ENCODE results near the gene PDZD2.
"Not testable (repeated sequence)": the region's sequence is repeated elsewhere in the genome, so short reads cannot be mapped to it uniquely, and the experiment has no call there.

Gene PDZD2

DNA sequence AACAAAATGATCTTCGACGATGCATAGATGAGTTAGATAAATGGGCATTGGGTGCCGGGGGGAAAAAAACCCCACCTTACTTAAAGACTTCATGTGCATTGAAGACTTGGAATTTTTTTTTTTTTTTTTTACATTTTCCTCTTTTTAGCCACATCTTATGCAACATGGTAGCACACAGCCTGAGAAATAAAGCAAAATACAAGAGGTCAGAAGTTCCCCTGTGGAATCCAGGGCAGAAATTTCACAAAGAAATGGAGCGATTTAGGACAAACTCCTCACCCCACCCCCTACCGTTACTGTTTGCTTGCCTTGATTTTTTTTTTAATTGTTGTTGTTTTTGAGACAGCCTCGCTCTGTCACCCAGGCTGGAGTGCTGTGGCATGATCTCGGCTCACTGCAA lies 382.0 kb downstream of the PDZD2 start:
- no peak for DNase-seq

DNA sequence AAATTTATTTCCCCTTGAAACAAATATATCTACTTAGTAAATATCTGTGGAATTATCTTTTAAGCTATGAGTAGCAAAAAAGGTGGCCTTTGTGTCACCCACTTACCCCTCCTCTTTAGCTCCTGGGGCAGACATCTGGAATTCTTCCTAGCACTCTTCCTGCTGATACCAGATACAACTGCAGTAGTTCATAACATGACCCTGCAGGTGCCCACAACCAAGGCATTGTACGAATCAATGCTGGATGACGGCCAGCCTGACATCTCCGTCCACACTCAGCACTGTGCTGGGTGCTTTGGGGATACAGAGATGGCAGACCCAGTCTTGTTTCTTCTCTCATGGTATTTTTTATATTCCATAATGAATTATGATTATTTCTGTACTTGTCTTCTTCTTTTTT lies 382.8 kb downstream of the PDZD2 start:
- DNase-seq: no peak

DNA sequence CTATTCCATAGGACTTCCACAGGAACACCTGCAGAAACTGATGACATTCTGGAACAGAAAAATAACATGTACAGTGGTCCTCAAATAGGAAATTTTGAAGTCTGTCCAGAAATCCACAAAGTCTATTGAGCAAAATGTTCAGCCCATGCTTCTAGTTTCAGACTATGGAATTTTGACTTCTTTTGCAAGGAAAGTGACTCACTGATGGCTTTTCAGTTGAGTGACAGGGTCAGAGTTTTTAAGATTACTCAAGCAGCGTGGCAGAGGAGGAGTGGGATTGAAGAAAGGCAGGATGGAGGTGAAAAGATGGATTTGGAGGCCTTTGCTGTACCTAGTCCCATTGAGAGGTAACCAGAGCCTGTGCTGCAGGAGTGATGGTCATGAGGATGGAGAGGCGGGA lies 383.7 kb downstream of the PDZD2 start:
- peak; percentile 53 for DNase-seq

DNA sequence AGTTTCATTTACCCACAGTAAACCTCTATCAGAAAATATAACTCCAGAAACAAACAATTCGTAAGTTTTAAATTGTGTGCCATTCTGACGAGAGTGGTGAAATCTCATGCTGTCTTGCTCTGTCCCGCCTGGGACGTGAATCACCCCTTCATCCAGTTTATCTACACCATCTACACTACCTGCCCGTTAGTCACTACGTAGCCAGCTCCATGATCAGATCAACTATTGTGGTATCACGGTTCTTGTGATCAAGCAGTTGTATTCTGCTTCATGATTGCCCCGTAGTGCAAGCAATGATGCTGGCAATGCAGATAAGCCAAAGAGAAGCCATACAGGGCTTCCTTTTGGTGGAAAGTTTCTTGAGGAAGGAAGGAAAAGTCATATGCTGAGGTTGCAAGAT lies 384.9 kb downstream of the PDZD2 start:
- DNase-seq: no peak

DNA sequence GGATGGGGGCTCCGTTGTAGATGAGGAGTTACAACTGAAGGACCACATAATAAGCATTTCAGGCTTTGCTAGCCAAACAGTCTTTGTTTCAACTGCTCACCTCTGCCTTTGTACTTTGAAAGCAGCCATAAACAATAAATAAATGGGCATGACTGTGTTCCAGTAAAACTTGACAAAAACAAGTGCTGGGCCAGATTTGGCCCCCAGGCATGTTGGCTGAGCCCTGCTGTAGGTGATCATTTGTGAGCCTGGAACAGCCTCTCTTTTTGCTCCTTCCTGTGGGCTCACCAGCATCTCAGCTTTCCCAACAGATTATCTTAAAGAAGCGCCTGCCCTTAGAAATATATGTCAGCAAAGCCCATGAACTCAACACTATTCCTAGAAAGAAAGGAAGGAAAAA lies 385.8 kb downstream of the PDZD2 start:
- no peak for DNase-seq

DNA sequence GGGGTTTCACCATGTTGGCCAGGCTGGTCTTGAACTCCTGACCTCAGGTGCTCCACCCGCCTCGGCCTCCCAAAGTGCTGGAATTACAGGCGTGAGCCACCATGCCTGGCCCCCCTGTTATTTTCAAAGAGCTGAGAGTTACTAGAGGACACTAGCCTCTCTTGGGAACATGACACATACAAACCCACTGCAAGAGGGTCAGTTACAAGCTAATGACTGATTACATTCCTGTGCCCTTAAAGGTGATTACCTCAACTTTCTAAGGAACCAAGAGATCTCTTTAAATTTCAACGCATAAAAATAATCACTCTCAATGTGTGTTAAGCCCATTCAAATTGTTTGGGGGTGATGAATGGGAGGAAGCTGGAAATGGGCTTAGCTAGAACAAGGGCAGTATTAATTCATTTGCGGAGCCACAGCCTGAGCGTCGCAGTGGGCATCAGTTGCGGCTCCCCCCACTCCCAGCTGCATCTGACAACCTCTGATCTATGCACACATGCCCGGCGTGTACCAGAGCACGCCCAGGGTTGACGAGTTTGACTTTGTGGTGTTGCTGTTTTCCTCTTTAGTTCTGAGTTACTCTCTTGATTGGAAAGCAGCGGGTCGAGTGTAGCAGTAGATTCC lies 388.3 kb downstream of the PDZD2 start:
- no peak for DNase-seq

DNA sequence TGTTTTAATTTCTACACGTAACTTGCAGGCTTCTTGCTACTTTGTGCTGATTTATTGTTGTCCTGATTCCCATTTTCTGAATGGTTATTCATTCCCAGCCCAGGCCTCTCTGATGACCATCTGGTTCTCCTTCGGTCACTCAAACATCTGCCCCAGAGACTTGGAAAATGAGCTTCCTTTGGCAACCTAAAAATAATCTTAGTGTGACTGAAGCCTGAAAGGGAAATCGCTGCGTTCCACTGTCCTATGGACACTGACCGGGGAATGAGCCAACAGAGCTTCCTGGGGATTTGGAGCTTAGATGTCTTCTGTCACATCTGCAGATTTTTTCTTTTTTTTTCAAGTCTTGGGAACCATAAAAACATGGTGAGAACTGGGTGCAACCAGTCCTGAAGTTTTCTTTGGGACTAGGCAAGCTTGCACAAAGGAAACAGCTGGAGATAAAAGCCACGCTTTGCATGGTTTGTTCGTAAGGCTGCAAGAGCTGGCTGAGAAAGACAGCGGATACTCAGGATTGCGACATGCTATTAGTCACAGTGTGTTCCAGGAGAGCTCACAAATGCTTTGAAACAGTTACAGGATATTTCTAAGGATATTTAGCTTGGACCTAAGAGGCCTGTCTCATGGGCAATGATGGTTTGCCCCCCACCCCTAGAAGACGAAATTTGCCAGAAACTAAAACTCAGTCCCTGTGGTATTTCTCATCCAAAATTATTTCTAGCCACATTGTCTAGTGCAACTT lies 389.0 kb downstream of the PDZD2 start:
- DNase-seq: peak; percentile 92

DNA sequence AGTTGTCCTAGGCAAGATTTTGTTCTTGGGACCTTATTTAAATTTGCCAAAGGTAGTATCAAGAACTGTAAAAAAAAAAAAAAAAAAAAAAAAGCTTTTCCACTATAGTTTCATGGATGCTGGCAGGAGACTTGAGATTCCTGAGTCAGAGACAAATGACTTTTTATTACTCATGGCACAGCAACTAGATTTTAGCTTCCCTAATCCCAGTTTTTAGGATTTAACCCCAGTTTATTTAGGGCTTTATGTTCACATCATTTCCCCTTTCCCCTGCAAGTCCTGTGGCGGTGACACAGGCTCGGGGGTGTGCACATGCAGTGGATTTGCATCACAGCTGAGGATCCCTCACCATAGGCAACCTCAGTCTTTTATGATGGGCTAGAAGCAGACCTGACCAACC lies 390.3 kb downstream of the PDZD2 start:
- peak; percentile 91 for DNase-seq

DNA sequence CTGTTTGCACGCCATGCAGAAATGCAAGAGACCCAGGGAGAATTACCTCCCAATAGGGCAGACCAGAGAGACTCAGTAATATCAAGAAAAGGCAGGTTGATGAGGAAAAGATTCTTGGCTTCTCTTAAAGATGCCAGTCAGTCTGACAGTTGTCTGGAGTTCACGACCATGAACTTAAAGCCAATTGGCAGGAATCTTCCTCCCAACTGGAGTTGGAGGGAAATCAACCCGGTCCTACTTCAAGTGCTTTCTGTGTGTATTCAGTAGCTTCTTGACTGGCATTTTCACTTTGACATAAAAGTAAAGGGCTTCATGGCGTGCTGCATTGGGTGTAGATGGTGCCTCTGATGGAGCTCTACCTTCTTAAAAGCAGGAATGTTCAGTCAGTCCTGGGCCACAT lies 390.9 kb downstream of the PDZD2 start:
- no peak for DNase-seq

DNA sequence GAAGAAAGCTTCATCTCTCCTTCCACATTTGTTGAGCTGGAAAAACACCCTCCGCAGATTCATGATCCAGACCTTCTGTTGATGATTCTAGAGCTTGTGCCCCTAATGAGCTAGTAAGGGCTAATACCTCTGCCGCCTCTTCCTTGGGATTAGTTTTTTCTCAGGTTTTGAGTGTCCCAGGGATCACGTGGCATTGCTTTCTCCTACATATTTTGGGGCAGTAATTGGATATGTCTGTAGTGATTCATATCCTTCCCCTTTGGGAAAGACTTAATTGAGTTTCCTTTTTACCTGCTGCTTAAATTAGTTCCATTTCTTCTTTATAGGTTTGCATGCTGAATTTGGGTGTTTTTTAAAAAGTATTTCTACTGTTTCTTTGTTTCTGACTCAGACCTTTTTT lies 391.3 kb downstream of the PDZD2 start:
- no peak for DNase-seq

DNA sequence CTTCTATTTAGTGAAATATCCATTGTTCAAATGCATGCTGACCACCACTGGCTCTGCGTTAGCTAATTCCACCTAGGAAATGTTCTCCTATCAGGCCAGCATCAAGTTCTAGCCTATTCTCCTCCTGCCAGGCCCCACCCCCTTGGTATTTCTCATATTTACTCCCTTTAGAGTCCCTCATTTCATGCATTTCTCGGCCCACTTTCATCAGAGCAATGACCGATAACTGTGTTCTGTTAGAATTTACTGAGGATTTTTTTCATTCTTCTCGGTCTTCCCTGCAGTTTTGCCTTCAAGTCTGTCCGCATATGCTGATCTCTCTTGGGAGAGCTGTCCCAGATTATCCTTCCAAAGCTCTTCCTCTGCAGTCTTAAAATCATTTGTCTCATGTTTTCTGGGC lies 391.8 kb downstream of the PDZD2 start:
- no peak for DNase-seq

DNA sequence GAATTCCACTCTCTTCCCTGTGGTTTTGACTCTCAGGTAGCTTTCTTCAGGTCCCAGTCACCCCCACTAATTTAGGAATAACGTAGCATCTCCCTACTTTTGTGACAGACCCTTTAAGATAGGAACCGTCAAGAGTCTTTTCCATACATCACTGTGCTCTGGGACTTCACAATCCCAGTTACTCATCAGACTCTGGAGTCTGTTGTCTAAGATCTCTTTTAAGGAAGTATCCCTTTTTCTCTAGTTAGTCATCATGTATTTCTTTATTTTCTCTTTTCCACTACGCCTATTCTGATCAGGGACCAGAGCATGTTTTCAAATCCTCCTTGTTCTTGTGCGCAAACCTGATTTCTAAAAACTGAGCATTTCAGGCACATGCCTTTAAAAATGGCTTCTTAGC lies 392.2 kb downstream of the PDZD2 start:
- peak; percentile 74 for DNase-seq

DNA sequence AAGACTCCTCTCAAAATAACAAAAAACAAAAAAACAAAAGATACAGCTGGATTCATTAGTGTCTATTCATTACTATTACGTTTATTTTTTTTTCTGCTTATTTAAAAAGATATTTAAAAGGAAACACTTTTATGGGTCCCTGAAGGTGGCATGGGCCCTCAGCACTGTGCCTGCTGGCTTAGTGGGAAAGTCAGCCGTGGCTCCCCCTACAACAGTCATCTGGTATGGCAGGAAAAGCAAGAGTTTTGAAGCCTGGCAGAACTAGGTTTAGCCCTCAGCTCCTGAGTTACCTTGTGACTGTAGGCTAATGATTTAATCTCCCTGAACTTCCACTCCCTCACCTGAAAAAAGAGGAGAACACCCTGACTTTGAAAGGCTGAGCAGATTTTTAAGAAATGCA lies 399.6 kb downstream of the PDZD2 start:
- DNase-seq: no peak

DNA sequence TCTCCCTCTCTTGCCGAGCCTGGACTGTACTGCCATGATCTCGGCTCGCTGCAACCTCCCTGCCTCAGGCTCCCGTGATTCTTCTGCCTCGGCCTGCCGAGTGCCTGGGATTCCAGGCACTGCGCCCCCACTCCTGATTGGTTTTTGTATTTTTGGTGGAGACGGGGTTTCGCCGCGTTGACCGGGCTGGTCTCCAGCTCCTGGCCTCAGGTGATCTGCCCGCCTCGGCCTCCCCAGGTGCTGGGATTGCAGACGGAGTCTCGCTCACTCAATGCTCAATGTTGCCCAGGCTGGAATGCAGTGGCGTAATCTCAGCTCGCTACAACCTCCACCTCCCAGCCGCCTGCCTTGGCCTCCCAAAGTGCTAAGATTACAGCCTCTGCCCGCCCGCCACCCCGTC lies 400.2 kb downstream of the PDZD2 start:
- DNase-seq: not testable (repeated sequence)

DNA sequence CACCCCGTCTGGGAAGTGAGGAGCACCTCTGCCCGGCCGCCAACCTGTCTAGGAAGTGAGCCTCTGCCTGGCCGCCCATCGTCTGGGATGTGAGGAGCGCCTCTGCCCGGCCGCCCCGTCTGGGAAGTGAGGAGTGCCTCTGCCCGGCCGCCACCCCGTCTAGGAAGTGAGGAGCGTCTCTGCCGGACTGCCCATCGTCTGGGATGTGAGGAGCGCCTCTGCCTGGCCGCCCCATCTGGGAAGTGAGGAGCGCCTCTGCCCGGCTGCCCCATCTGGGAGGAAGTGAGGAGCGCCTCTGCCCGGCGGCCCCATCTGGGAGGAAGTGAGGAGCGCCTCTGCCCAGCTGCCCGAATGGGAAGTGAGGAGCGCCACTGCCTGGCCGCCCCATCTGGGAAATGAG lies 400.7 kb downstream of the PDZD2 start:
- not testable (repeated sequence) for DNase-seq

DNA sequence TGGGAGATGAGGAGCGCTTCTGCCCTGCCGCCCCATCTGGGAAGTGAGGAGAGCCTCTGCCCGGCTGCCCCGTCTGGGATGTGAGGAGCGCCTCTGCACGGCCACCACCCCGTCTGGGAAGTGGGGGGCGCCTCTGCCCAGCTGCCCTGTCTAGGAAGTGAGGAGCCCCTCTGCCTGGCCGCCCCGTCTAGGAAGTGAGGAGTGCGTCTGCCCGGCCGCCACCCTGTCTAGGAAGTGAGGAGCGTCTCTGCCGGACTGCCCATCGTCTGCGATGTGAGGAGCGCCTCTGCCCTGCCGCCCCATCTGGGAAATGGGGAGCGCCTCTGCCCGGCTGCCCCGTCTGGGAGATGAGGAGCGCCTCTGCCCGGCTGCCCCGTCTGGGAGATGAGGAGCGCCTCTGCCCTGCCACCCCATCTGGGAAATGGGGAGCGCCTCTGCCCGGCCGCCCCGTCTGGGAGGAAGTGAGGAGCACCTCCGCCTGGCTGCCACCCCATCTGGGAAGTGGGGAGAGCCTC lies 401.3 kb downstream of the PDZD2 start:
- not testable (repeated sequence) for DNase-seq

DNA sequence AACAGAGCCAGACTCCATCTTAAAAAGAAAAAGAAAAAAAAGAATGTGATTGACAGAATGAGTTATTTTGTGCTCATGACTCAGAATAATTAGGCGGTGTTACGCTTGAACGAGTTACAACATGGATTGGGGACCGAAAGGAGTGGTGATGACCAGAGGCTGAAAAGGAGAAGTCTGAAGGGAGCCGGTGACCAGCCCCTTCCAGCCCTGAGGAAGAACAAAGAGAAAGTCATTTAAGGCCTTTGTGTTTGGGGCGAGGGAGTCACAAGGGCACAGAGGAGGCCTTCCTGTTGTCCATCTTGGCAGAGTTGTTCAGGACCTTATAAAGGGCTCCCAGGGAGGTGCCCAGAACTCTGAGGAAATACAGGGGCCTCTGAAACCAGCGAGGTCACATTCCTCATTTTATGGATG lies 403.6 kb downstream of the PDZD2 start:
- DNase-seq: peak; percentile 93

DNA sequence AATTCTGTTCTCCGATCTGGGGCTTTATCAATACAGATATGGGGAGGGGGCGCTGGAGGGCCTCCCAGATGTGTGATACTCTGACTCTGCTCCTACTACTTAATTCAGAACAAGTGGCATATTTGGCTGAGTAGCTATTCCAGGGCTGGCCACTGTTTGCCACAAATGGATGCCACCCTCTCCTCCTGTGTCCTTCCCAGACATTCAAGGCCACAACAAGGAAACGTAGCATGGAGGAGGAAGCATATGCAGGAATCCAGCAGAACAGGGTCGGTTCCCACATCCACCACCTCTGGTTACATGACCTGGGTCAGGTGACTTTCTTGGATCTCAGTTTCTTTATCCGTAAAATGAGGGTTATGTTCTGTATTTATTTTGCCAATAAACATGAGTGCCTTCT lies 404.2 kb downstream of the PDZD2 start:
- DNase-seq: no peak

DNA sequence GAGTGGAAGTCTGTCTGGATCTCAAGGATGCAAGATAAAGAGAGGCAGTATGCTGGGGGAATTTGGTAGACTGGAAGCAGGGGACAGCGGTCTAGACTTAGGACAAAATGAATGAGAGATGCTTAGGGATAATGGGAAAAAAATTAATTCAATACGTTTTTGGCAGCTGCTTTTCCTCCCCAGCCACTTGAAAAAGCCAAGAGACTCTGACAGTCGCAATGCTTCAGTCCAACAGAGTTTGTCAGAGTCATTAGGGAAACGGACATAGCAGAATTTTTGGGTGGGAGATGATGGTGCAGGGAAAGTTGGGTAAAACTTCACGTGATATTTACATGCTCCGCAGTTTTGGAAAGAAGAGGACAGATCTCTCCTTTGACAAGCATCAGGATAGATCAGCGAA lies 405.5 kb downstream of the PDZD2 start:
- DNase-seq: no peak

DNA sequence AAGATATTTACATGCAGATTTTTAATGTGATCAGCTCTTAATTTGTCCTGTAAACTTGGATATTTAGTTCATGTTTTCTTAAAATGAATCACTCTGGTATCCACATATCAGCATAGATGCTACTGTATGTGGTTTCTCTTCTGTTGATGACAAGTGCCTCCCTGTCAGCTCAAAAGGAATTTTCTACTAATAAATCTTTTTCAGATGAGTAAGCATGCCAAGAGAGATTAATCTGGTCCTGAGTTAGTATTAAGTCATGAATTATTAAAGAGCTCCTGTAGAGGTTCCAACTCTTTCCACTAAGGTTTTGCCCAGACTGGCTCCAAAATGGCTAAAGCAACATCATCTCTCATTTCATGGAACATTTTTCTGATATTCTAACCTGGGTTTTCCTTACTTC lies 406.0 kb downstream of the PDZD2 start:
- no peak for DNase-seq

DNA sequence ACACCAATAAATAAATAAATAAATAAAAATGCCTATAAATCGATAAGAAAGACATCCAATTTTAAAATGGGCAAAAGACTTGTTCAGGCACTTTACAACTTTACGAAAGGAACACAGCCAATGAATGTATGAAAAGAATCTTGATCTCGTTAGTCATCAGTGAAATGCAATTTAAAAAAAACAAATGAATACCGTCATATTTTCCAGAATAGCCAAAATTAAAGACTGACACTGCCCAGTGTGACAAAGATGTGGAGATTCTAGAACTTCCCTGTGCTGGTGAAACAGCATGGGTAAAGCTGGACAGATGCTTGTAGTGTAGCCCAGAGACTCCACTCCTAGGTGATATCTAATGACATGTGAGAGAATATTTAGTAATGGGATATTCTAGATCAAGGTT lies 408.1 kb downstream of the PDZD2 start:
- no peak for DNase-seq

DNA sequence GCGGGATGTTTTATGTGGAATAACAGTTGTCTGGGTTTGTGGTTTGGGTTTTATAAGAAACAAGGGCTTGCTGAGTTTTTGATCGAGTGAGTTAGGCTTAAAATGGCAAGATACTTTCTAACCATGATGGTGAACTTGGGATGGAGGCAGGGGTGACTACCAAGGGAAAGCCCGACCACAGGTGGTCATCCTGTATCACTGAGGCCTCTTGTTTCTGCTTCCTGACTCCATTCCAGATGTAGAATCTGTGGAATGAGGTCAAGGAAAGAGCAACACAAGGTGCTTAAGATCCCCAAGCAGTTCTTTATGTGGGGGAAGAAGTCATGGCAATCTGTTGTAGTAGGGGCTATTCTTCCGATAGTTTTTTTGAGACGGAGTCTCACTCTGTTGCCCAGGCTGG lies 412.9 kb downstream of the PDZD2 start:
- no peak for DNase-seq

DNA sequence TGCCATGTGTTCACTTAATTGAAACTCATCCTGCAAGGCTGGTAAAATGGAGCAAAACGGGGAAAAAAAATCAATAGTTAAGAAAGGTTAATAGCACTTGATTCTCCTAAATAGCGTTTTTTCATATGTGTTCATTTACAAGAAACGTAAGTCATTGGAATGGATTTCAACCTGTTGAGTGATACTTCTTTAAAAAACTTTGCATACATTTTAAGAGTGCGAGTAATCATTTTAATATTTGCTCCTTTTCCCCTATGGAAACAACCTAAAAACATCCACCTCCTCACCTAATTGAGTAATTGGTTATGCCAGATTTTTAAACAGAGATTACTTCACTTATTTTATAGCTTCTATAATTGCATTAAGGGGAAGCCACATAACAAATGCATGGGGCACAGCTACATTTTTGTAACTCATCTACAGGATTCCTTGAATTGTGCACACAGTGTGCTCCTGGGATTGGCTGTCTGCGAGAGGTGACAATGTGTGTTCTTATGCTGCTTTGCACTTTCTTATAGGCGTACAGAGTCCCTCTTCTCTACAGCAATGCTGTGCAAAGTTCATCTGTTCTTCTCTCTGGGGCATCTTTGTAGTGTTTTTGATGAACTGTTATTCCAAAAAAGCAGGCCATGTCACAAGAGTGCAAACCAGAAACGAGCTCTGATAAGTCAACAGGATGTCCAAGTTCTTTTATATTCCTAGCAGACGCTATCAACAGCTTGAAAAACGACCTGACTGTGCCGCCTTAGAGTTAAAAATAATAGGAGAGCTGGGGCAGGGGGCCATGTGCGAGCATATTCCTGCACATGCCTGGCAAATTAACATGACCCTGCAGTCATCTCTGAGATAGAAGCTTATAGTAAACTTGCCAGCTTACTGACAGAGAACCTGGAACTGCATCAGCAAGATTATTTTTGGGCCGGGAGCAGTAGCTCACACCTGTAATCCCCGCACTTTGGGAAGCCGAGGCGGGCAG lies 417.2 kb downstream of the PDZD2 start:
- no peak for DNase-seq

Data from suppressor macrophage treated with lipopolysaccharide for 4 hours (primary cell).